ENCODE measurements around the gene MDP1.

DNA sequence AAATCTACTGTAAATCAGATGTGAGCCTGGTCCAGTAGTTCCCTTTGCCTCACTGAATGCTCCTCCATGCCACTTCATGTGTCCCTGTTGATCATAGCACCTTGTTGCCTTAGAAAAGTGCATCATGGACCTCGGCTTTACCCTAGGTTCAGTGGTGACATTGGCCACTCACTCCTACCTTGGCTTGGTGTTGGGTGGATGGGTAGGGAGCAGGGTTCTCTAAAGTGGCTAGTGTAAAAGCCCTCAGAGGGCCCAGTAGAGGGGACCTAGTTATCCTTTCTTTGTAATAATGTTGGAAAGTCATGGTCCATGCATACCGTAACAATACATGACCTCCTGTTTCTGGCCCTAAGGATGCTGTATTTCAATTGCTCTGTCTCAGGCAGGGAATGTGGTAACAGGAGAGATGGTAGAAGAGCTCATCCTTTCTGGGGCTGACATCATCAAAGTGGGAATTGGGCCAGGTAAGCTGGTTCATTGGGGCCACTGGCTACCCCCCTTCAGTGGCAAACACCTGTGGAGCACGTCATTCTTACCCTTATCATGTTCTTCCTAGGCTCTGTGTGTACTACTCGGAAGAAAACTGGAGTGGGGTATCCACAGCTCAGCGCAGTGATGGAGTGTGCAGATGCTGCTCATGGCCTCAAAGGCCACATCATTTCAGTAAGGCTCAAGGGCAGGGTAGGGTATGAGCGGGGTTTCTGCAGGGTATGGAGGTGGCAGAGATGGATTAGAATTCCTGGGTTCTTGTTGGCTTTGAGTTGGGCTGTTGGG lies 21.0 kb upstream of the MDP1 start:
- TF ChIP-seq, protein P1, sequence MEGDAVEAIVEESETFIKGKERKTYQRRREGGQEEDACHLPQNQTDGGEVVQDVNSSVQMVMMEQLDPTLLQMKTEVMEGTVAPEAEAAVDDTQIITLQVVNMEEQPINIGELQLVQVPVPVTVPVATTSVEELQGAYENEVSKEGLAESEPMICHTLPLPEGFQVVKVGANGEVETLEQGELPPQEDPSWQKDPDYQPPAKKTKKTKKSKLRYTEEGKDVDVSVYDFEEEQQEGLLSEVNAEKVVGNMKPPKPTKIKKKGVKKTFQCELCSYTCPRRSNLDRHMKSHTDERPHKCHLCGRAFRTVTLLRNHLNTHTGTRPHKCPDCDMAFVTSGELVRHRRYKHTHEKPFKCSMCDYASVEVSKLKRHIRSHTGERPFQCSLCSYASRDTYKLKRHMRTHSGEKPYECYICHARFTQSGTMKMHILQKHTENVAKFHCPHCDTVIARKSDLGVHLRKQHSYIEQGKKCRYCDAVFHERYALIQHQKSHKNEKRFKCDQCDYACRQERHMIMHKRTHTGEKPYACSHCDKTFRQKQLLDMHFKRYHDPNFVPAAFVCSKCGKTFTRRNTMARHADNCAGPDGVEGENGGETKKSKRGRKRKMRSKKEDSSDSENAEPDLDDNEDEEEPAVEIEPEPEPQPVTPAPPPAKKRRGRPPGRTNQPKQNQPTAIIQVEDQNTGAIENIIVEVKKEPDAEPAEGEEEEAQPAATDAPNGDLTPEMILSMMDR (IDR thresholded peaks at IDR 0.05), result no peak
- TF ChIP-seq POLR2A (IDR thresholded peaks at IDR 0.05) (no peak), POLR2AphosphoS5 (IDR thresholded peaks at IDR 0.05) (no peak)
